Activated naive CD8-positive, alpha-beta T cell treated with anti-CD3 and anti-CD28 coated beads, Interleukin-2, amount 50 U/mL, for 24 hours (primary cell): Measurements from ENCODE around the gene CEND1.
A peak's percentile ranks its signal among the peaks of the same experiment; 100 is the strongest.
"Not testable (repeated sequence)": the region's sequence is repeated elsewhere in the genome, so short reads cannot be mapped to it uniquely, and the experiment has no call there.

Experiments used
- ATAC-seq: fragments of 150-1000 bp; cut with Tn5 transposase; one replicate; pipeline ENCODE4 v1.10.0; 2021
- DNase-seq: peaks from one replicate; pipeline ENCODE4 v3.0.0; 2021
- H3K27ac Mint-ChIP-seq: one replicate; pipeline ENCODE4 v1.8.0; 2021; ENCODE audit warnings: mild to moderate bottlenecking, mixed read lengths
- H3K27me3 Mint-ChIP-seq: one replicate; pipeline ENCODE4 v1.8.0; 2021; ENCODE audit warnings: mixed read lengths
- H3K36me3 Mint-ChIP-seq: one replicate; pipeline ENCODE4 v1.8.0; 2021; ENCODE audit warnings: low read depth, mixed read lengths
- H3K4me1 Mint-ChIP-seq: one replicate; pipeline ENCODE4 v1.8.0; 2021; ENCODE audit warnings: mixed read lengths
- H3K4me3 Mint-ChIP-seq: one replicate; pipeline ENCODE4 v1.8.0; 2021; ENCODE audit warnings: mild to moderate bottlenecking, moderate library complexity, mixed read lengths
- H3K9me3 Mint-ChIP-seq: one replicate; pipeline ENCODE4 v1.8.0; 2021; ENCODE audit warnings: mixed read lengths

The CEND1 gene

DNA sequence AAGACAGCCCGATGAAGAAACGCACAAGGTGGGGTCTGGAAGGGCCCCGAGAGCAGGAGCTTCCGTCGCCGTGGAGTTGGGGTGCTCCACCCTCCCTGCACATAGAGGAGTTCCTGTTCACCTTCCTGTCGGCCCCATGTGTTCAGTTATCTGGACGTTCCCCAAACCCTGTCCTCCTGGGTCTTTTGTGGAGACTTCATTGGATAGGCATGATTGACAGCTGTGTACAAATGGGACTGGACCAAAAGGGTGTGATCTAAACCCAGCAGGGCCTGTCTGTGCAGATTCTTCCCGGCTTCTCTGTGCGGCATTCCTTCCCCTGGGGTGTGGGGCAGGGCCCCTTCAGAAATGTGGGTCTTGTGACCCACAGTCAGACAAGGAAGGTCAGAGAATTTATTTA, 52.0 kb downstream of the CEND1 start:
- not testable (repeated sequence) for ATAC-seq, H3K36me3 Mint-ChIP-seq, H3K27me3 Mint-ChIP-seq, H3K27ac Mint-ChIP-seq, DNase-seq, H3K9me3 Mint-ChIP-seq
- peaks cover 15% of the 10 kb centered on the region for H3K4me1 Mint-ChIP-seq
- H3K4me3 Mint-ChIP-seq, result peak overlapping the region; percentile 29

DNA sequence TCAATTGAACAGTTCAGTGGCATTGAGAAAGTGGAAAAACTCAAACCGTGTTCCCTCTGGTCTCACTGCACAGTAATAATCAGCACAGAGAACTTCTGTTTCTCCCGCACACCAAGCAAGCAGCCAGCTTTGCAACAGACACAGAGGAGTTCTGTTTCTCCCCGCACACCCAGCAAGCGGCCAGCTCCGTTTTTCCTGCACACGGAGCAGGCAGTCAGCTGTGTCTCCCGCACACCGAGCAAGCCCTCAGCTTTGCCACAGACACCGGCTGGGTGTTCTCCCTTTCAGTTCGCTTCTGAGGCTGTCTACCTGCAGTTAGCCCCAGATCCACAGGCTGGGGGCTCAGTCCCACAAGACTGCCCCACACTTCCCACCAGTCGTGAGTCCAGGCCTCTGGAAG, 52.5 kb downstream of the CEND1 start:
- H3K4me3 Mint-ChIP-seq, result peak overlapping the region; percentile 29

More for the DNA sequence above, 52.5 kb downstream of the CEND1 start:
- peaks cover 4% of the 10 kb centered on the region for H3K27me3 Mint-ChIP-seq
- peaks cover 15% of the 10 kb centered on the region for H3K4me1 Mint-ChIP-seq
- DNase-seq (no peak), ATAC-seq (peak; percentile 34)
- H3K36me3 Mint-ChIP-seq, result no peaks in the 10 kb centered on the region
- H3K27ac Mint-ChIP-seq, result no peak overlapping the region
- H3K9me3 Mint-ChIP-seq, result no peaks in the 10 kb centered on the region
